ENCODE data around the gene HOXA4.

DNA sequence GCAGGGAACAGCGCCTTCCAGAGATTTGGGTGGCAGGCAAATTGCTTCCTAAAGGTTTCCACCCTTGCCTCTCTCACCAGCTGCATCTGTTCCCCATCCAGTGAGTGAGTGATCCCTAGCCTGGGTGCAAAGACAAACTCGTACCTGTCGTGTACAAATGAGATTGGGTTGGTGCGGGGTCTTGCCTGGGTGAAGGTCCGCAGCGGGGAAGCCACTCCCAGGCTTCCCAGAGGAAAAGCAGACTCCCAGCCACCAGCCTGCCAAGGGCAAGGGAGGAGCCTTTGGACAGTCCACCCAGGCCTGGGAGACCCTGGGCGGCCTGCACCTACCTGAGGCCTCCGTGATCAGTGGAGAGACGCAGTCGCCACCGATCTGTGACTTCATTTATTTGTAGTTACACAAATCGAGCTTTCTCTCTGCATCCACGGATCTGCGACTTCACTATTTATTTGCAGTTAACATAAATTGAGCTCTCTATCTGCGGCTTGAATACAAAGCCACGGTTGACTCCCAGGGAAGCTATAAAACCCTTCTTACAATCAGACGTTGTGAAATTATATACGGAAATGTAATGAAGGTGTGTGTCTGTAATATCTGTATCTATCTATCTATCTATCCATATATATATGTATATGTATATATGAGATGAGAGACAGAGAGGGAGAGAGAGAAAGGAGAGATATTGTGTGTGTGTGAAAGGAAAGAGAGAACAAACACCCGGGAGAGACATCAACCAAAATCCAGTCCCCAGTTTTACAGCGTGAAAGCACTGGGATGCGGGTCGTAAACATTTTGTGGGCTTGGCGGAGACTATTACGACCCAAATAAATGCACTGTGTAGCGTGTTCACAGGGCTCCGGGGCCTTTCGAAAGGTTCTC lies 28.9 kb upstream of the HOXA4 start:
- no peak for TF ChIP-seq TEAD4 (CRISPR knock-in tag; IDR thresholded peaks at IDR 0.05)
- TF ChIP-seq JAZF1 (CRISPR knock-in tag; IDR thresholded peaks at IDR 0.05), result no peak
- TF ChIP-seq, protein P1, sequence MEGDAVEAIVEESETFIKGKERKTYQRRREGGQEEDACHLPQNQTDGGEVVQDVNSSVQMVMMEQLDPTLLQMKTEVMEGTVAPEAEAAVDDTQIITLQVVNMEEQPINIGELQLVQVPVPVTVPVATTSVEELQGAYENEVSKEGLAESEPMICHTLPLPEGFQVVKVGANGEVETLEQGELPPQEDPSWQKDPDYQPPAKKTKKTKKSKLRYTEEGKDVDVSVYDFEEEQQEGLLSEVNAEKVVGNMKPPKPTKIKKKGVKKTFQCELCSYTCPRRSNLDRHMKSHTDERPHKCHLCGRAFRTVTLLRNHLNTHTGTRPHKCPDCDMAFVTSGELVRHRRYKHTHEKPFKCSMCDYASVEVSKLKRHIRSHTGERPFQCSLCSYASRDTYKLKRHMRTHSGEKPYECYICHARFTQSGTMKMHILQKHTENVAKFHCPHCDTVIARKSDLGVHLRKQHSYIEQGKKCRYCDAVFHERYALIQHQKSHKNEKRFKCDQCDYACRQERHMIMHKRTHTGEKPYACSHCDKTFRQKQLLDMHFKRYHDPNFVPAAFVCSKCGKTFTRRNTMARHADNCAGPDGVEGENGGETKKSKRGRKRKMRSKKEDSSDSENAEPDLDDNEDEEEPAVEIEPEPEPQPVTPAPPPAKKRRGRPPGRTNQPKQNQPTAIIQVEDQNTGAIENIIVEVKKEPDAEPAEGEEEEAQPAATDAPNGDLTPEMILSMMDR (IDR thresholded peaks at IDR 0.05), result no peak
- TF ChIP-seq ZNF416 (CRISPR knock-in tag; IDR thresholded peaks at IDR 0.05), result no peak
- TF ChIP-seq ATF1 (CRISPR knock-in tag; IDR thresholded peaks at IDR 0.05), result no peak
- TF ChIP-seq, protein P2, sequence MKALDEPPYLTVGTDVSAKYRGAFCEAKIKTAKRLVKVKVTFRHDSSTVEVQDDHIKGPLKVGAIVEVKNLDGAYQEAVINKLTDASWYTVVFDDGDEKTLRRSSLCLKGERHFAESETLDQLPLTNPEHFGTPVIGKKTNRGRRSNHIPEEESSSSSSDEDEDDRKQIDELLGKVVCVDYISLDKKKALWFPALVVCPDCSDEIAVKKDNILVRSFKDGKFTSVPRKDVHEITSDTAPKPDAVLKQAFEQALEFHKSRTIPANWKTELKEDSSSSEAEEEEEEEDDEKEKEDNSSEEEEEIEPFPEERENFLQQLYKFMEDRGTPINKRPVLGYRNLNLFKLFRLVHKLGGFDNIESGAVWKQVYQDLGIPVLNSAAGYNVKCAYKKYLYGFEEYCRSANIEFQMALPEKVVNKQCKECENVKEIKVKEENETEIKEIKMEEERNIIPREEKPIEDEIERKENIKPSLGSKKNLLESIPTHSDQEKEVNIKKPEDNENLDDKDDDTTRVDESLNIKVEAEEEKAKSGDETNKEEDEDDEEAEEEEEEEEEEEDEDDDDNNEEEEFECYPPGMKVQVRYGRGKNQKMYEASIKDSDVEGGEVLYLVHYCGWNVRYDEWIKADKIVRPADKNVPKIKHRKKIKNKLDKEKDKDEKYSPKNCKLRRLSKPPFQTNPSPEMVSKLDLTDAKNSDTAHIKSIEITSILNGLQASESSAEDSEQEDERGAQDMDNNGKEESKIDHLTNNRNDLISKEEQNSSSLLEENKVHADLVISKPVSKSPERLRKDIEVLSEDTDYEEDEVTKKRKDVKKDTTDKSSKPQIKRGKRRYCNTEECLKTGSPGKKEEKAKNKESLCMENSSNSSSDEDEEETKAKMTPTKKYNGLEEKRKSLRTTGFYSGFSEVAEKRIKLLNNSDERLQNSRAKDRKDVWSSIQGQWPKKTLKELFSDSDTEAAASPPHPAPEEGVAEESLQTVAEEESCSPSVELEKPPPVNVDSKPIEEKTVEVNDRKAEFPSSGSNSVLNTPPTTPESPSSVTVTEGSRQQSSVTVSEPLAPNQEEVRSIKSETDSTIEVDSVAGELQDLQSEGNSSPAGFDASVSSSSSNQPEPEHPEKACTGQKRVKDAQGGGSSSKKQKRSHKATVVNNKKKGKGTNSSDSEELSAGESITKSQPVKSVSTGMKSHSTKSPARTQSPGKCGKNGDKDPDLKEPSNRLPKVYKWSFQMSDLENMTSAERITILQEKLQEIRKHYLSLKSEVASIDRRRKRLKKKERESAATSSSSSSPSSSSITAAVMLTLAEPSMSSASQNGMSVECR (CRISPR knock-in tag; IDR thresholded peaks at IDR 0.05; ENCODE audit: borderline replicate concordance), result no peak
- TF ChIP-seq CREM (CRISPR knock-in tag; IDR thresholded peaks at IDR 0.05), result no peak
- TF ChIP-seq CREB1 (CRISPR knock-in tag; IDR thresholded peaks at IDR 0.05), result no peak
- TF ChIP-seq MAX (CRISPR knock-in tag; IDR thresholded peaks at IDR 0.05), result no peak
- TF ChIP-seq, protein P3, sequence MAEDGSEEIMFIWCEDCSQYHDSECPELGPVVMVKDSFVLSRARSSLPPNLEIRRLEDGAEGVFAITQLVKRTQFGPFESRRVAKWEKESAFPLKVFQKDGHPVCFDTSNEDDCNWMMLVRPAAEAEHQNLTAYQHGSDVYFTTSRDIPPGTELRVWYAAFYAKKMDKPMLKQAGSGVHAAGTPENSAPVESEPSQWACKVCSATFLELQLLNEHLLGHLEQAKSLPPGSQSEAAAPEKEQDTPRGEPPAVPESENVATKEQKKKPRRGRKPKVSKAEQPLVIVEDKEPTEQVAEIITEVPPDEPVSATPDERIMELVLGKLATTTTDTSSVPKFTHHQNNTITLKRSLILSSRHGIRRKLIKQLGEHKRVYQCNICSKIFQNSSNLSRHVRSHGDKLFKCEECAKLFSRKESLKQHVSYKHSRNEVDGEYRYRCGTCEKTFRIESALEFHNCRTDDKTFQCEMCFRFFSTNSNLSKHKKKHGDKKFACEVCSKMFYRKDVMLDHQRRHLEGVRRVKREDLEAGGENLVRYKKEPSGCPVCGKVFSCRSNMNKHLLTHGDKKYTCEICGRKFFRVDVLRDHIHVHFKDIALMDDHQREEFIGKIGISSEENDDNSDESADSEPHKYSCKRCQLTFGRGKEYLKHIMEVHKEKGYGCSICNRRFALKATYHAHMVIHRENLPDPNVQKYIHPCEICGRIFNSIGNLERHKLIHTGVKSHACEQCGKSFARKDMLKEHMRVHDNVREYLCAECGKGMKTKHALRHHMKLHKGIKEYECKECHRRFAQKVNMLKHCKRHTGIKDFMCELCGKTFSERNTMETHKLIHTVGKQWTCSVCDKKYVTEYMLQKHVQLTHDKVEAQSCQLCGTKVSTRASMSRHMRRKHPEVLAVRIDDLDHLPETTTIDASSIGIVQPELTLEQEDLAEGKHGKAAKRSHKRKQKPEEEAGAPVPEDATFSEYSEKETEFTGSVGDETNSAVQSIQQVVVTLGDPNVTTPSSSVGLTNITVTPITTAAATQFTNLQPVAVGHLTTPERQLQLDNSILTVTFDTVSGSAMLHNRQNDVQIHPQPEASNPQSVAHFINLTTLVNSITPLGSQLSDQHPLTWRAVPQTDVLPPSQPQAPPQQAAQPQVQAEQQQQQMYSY (CRISPR knock-in tag; IDR thresholded peaks at IDR 0.05), result no peak
- no peak for TF ChIP-seq KAT7 (CRISPR knock-in tag; IDR thresholded peaks at IDR 0.05; ENCODE audit: borderline replicate concordance)
- TF ChIP-seq, protein P4, sequence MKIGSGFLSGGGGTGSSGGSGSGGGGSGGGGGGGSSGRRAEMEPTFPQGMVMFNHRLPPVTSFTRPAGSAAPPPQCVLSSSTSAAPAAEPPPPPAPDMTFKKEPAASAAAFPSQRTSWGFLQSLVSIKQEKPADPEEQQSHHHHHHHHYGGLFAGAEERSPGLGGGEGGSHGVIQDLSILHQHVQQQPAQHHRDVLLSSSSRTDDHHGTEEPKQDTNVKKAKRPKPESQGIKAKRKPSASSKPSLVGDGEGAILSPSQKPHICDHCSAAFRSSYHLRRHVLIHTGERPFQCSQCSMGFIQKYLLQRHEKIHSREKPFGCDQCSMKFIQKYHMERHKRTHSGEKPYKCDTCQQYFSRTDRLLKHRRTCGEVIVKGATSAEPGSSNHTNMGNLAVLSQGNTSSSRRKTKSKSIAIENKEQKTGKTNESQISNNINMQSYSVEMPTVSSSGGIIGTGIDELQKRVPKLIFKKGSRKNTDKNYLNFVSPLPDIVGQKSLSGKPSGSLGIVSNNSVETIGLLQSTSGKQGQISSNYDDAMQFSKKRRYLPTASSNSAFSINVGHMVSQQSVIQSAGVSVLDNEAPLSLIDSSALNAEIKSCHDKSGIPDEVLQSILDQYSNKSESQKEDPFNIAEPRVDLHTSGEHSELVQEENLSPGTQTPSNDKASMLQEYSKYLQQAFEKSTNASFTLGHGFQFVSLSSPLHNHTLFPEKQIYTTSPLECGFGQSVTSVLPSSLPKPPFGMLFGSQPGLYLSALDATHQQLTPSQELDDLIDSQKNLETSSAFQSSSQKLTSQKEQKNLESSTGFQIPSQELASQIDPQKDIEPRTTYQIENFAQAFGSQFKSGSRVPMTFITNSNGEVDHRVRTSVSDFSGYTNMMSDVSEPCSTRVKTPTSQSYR (CRISPR knock-in tag; IDR thresholded peaks at IDR 0.05), result no peak

Measured in WTC11 (cell line).